Activated naive CD4-positive, alpha-beta T cell treated with anti-CD3 and anti-CD28 coated beads, Interleukin-2, amount 50 U/mL, for 72 hours (primary cell): ENCODE results near the gene HINFP. TPM values are rescaled to one million over a fixed set of nuclear protein-coding genes. Genes with fewer than 3 reads are reported as not detected.
A peak's percentile ranks its signal among the peaks of the same experiment; 100 is the strongest.
"Not testable (repeated sequence)": the region's sequence is repeated elsewhere in the genome, so short reads cannot be mapped to it uniquely, and the experiment has no call there.

Source experiments
- ATAC-seq, 2 donors: fragments of 150-1000 bp; cut with Tn5 transposase; 2 replicates each; pipeline ENCODE4 v1.10.0; 2021; ENCODE audit warnings: mild to moderate bottlenecking in 2 of 2, moderate library complexity in 2 of 2
- DNase-seq, 2 donors: peaks; one replicate each; pipeline ENCODE4 v3.0.0; 2021 to 2022; ENCODE audit warnings: low spot score in 2 of 2
- H3K27ac Mint-ChIP-seq, 2 donors: one replicate each; pipeline ENCODE4 v1.8.0; 2022; ENCODE audit warnings: mild to moderate bottlenecking in 2 of 2, mixed read lengths in 2 of 2
- H3K36me3 Mint-ChIP-seq, 2 donors: one replicate each; pipeline ENCODE4 v1.8.0; 2022; ENCODE audit warnings: mixed read lengths in 2 of 2
- H3K9me3 Mint-ChIP-seq, 2 donors: one replicate each; pipeline ENCODE4 v1.8.0; 2022; ENCODE audit warnings: mixed read lengths in 2 of 2
- total RNA-seq, 2 donors: library from RNA; stranded (reverse); gene quantifications; one replicate each; pipeline ENCODE4 v1.2.3, GENCODE V29; 2022

The HINFP gene
- total RNA-seq, 2 donors from 2014 or later, result 38.0 to 53.3 TPM

DNA sequence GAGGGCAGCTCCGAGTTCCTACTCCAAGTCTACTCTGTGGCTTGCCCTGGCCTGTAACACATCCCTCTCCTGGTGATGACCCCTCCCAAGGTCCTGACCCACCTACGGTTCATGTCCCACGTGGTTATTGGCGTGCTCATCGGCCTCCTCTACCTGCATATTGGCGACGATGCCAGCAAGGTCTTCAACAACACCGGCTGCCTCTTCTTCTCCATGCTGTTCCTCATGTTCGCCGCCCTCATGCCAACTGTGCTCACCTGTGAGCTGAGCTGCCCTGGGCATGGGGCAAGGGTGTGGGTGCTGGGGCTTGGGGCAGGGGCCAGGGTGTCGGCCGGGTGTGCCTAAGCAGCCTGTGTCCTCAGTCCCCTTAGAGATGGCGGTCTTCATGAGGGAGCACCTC is 37.1 kb downstream of the HINFP start:
- ATAC-seq (no peak), DNase-seq (no peak)
- Mint-ChIP-seq H3K27ac (no peak overlapping the region), H3K9me3 (no peaks in the 10 kb centered on the region), H3K36me3 (no peaks in the 10 kb centered on the region)

DNA sequence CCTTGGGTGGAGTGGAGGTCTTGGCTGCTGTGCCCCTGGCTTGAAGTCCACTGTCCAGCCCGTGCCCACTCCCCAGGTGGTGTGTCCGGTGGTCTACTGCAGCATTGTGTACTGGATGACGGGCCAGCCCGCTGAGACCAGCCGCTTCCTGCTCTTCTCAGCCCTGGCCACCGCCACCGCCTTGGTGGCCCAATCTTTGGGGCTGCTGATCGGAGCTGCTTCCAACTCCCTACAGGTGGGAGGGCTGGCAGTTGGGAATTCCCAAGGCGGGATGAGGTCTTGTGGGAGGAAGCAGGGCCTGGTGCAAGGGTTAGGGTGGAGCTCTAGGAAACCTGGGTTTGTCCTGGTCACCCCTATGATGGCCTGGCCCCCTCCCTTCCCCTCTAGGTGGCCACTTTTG is 38.8 kb downstream of the HINFP start:
- Mint-ChIP-seq H3K9me3 (no peaks in the 10 kb centered on the region), H3K27ac (no peak overlapping the region), H3K36me3 (no peaks in the 10 kb centered on the region)
- ATAC-seq (no peak), DNase-seq (no peak)

DNA sequence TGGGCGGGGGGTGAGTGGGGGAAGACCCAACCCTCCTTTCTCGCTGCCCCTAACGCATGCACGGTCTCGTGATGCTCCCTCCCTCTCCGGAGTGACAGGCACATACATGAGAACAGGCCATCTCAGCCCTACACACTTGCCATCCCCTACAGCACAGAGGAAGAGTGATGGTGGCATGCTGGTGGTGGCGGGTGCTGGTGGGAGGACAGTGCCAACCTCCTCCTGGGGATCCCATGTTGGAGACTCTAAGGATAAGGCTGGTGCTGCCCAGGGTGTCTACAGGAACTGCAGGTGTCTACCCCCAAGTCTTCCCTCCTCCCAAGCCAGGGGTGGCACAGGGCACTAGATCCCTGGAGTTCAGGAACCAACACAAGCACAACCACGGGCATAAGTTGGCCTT is 40.5 kb downstream of the HINFP start:
- Mint-ChIP-seq H3K9me3 (no peaks in the 10 kb centered on the region), H3K27ac (peak overlapping the region in 1 of 2 donors; percentile 14), H3K36me3 (no peaks in the 10 kb centered on the region)
- DNase-seq (no peak), ATAC-seq (no peak)

DNA sequence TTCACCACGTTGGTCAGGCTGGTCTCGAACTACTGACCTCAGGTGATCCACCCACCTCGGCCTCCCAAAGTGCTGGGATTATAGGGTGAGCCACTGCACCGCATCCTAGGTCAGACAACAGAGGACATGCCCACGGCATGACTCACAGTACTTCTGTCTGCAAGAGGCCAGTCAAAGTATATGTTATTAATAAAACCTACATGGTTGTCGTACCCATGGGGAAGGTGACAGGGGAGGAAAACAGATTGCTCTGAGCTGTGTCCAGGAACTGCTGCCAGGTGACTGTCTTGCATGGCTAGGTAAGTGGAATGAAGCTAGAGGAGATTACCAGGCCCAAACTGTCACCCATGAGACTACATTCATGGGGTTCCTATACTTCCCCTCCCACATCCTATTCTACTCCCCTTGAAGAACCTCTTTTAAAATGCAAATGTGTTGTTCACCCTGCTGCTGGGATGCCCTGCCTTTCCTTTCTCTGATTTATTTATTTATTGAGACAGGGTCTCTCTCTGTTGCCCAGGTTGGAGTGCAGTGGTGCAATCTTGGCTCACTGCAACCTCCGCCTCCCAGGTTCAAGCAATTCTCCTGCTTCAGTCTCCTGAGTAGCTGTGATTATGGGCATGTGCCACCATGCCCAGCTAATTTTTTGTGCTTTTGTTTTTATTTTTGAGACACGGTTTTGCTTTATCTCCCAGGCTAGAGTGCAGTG is 45.1 kb downstream of the HINFP start:
- Mint-ChIP-seq H3K9me3 (no peaks in the 10 kb centered on the region), H3K36me3 (no peaks in the 10 kb centered on the region), H3K27ac (no peak overlapping the region)
- DNase-seq (no peak), ATAC-seq (no peak)

DNA sequence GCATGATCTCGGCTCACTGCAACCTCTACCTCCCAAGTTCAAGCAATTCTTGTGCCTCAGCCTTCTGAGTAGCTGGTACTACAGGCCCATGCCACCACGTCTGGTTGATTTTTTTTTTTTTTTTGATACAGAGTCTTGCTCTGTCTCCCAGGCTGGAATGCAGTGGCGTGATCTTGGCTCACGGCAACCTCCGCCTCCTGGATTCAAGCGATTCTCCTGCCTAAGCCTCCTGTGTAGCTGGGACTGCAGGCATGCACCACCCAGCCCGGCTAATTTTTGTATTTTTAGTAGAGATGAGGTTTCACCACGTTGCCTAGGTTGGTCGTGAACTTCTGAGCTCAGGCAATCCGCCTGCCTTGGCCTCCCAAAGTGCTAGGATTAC is 45.7 kb downstream of the HINFP start:
- not testable (repeated sequence) for H3K27ac Mint-ChIP-seq, DNase-seq, H3K36me3 Mint-ChIP-seq, ATAC-seq, H3K9me3 Mint-ChIP-seq

DNA sequence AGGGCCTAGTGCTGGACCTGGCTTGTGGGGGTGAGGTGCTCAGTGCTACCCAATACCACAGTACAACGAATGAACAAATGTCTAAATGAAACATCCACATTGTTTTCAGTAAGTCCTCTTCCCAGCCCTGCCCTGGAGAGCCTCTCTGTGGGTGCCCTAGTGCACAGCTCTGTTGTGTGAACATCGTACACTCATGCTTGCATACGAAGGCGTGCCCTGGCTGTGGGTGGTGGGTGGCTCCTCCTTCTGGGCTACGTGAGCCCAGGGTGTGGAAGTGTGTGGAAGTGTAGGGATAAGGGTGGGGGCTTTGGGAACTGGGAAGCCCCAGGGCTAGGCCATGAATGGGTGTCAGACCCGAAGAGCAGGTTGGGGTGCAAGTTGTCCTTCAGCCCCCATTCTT is 46.6 kb downstream of the HINFP start:
- no peak for DNase-seq
- H3K36me3 Mint-ChIP-seq, result no peaks in the 10 kb centered on the region
- ATAC-seq, result no peak
- H3K9me3 Mint-ChIP-seq, result no peaks in the 10 kb centered on the region
- H3K27ac Mint-ChIP-seq, result peak overlapping the region in 1 of 2 donors; percentile 84

DNA sequence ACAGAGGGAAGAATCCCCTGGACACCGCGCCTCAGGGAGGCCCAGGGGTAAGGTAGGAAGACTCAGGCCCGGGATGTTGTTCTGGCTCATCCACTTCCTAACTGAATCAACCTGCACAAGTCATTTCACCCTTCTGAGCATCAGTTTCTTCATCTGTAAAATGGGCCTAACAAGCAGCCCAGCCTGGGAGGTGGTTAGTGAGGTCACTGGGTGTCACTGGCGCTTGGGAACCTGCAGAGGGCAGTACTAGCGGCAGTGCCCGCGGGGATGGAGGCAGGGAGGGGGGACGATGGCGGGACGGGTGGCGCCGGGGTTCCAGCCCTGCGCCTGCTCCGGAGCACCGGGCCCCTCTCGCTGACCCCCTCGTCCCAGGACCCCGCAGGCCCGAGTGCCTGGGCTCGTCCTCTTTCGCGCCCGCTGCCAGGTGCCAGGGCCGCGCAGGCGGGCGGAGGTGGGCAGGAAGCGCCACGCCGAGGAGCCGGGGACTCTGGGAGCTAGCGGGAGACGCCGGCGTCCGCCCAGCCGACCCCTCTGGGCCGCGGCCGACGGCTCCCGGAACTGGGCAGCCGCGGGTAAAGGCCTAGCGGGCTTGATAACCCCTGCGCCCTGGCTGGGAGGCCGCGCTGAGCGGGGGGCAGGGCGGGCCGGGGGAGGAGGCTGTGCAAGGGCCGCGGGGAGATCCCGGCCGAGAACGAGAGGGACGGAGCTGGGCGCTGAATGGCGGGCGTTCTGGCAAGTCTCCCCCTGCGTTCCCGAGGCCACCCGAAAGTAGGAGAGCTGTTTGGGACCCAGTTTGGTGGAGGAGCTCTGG is 47.3 kb downstream of the HINFP start, which contains the start of gene NLRX1:
Gene NLRX1 (plus strand): TSS at position 255 of the 811 bp plus-strand sequence. CDS start 2,679 bp downstream, outside the sequence.
- peak; percentile 85 for DNase-seq
- Mint-ChIP-seq H3K36me3 (no peaks in the 10 kb centered on the region), H3K9me3 (no peaks in the 10 kb centered on the region), H3K27ac (peak within 1 kb of the TSS; percentile 84 to 94)
- ATAC-seq, result peak; percentile 90 to 92

DNA sequence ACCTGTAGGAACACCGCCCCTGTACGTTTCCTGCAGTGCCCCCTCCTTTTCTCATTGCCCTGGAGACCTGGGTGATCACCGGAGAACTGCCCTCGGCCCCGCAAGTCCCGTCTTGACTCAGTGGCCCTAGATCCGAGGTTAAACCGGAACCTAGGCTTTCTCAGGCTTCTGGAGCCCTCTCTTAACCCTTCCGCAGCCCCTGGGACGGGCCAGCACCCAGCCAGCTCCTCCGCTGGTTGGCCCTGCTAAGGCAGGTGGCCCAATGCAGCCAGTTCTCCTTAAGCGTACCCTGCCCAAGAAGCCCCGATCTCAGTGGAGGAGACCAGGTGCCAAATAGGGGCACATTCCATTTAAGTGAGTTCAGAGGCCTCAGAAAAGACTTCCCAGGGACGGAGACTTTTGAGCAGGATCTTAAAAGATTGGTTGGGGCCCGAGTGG is 47.9 kb downstream of the HINFP start:
- peak overlapping the region; percentile 84 to 94 for H3K27ac Mint-ChIP-seq
- no peaks in the 10 kb centered on the region for H3K9me3 Mint-ChIP-seq
- DNase-seq, result peak; percentile 62 to 73
- peak; percentile 71 to 72 for ATAC-seq
- peaks cover 0 to 4% of the 10 kb centered on the region in 2 donors for H3K36me3 Mint-ChIP-seq

DNA sequence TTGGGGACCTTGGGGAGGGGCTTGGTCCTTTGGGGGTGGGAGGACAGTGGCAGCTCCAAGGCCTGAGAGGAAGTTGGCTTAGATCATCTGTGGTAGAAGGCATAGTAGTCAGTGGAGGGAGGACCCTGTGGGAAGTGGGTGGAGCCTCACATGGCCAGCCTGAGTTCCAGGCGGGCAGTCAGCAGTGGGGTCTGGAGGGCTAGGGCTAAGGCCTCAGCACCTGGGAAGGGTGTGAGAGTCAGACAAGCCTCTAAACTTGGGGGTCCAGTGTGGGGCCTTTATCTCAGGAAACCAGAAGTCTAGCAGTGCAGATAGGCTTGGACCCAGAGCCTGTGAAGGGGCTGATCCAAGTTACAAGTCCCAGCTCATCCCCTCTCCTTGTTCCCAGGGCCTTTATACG is 51.1 kb downstream of the HINFP start:
- peak overlapping the region in 1 of 2 donors; percentile 7 for H3K27ac Mint-ChIP-seq
- H3K36me3 Mint-ChIP-seq, result peaks cover 0 to 8% of the 10 kb centered on the region in 2 donors
- no peak for ATAC-seq
- DNase-seq, result no peak
- H3K9me3 Mint-ChIP-seq, result no peaks in the 10 kb centered on the region

DNA sequence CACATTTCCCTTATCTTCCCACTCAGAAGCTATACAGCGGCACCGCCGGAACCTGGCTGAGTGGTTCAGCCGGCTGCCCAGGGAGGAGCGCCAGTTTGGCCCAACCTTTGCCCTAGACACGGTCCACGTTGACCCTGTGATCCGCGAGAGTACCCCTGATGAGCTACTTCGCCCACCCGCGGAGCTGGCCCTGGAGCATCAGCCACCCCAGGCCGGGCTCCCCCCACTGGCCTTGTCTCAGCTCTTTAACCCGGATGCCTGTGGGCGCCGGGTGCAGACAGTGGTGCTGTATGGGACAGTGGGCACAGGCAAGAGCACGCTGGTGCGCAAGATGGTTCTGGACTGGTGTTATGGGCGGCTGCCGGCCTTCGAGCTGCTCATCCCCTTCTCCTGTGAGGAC is 52.1 kb downstream of the HINFP start:
- ATAC-seq (no peak), DNase-seq (no peak)
- H3K36me3 Mint-ChIP-seq, result peaks cover 0 to 8% of the 10 kb centered on the region in 2 donors
- H3K9me3 Mint-ChIP-seq, result no peaks in the 10 kb centered on the region
- no peak overlapping the region for H3K27ac Mint-ChIP-seq

DNA sequence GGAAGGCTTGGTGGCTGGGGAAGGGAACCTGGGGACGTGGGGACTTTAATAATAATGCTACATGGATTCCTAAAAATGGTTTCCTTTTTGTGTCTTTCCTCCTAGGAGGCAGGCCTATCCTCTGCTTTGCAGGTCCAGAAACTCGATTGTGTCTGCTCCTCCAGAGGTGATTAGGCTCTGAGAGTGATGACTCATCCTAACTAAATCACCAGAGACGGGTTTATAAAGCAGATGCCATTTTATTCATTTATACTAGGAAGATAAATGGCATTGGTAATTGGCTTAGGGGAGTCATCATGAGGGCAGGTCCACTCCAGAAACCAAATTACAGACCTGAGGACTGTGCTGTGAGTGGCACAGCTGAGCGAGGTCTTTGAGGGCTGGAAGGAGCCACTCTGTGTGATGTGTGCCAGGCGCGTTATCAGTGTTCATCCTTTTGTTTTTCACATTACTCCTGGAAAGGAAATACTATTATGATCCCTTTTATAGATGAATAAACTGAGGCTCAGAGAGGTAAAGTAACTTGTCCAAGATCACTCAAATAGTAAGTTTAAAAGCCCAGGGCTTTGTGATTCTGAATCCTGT is 54.2 kb downstream of the HINFP start:
- ATAC-seq (peak; percentile 43 to 58), DNase-seq (no peak)
- Mint-ChIP-seq H3K27ac (peak overlapping the region; percentile 35 to 50), H3K9me3 (no peaks in the 10 kb centered on the region), H3K36me3 (peaks cover 0 to 8% of the 10 kb centered on the region in 2 donors)

DNA sequence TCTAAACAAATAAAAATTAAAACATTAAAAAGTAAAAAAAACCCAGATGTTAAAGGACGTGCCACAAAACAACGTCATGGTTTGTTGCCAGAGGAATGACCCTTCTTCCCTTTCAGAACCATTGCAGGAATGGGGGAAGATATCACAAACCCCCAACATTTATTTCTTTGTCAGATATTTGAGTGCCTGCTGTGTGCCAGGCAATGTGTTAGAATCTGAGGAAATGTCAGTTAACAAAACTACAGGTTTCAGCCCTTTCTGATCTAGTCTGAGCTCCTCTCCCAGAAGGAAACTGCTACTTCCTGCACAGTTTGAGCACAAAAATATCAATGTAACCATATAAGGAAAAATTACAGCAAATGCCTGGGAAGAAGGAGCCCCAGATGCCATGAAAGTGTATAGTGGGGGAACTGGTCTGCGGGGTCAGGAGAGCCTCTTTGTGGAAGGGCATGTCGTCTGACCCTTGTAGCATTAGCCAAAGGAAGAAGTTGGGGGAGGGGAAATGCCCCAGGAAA is 56.8 kb downstream of the HINFP start:
- Mint-ChIP-seq H3K36me3 (peaks cover 0 to 8% of the 10 kb centered on the region in 2 donors), H3K27ac (peak overlapping the region; percentile 11 to 74), H3K9me3 (no peaks in the 10 kb centered on the region)
- no peak for ATAC-seq
- DNase-seq, result no peak

DNA sequence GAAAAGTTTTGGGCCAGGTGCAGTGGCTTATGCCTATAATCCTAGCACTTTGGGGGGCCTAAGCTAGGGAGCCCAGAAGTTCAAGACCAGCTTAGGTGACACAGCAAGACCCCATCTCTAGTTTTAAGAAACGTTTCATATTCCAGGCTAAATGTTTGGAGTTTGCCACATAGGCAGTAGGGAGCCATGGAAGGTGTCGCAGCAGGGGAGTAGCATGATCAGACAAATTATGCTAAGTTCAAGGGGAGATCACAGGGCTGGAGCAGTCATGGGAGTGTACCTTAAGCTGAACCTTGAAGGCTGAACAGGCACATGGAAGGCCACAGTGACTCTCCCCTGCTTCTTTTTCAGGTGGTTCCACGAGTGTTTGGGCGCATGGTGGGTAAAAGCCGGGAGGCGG is 58.0 kb downstream of the HINFP start:
- ATAC-seq (no peak), DNase-seq (no peak)
- H3K27ac Mint-ChIP-seq, result peak overlapping the region in 1 of 2 donors; percentile 29
- H3K36me3 Mint-ChIP-seq, result peaks cover 0 to 8% of the 10 kb centered on the region in 2 donors
- H3K9me3 Mint-ChIP-seq, result no peaks in the 10 kb centered on the region

DNA sequence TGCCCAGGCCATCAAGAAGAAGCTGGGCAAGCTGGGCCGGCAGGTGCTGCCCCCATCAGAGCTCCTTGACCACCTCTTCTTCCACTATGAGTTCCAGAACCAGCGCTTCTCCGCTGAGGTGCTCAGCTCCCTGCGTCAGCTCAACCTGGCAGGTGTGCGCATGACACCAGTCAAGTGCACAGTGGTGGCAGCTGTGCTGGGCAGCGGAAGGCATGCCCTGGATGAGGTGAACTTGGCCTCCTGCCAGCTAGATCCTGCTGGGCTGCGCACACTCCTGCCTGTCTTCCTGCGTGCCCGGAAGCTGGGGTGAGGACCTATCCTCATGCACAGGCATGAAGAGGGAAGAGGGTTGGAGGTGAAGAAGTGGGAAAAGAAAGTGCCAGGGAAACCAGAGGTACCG is 58.6 kb downstream of the HINFP start:
- peak overlapping the region in 1 of 2 donors; percentile 86 for H3K27ac Mint-ChIP-seq

DNA sequence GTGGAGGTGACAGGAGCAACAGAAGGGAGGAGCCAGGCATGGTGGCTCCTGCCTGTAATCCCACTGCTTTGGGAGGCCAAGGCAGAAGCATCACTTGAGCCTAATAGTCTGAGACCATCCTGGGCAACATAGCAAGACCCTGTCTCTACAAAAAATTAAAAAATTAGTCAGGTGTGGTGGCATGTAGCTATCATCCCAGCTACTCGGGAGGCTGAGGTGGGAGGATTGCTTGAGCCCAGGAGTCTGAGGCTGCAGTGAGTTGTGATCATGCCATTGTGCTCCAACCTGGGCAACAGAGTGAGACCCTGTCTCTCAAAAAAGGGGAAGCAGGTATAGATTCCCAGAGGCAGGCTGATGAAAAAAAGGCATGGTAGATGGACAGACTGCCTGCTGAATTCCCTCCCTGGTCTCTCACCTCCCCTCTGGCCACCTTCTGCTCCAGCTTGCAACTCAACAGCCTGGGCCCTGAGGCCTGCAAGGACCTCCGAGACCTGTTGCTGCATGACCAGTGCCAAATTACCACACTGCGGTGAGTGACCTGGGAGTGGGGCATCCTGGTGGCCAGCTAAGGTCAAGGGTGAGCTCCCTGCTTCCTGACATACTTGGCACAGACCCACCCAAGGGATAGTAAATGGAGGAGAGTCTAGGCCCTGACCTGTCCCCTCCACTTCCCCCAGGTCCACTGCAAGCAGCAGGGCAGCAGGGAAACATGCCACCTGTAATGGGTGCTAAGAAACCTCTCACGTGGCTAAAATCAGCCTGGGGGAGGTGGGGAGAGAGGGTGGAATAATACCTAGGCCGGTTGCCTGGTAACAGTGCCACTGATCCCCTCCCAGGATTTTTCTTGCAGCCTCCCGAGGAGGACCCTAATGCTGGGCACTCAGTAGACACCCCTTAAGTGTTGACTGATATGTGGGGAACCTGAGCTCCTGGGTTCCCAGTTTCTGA is 59.6 kb downstream of the HINFP start:
- peaks cover 0 to 4% of the 10 kb centered on the region in 2 donors for H3K36me3 Mint-ChIP-seq
- H3K9me3 Mint-ChIP-seq, result no peaks in the 10 kb centered on the region
- no peak for ATAC-seq
- DNase-seq, result no peak
- peak overlapping the region in 1 of 2 donors; percentile 32 for H3K27ac Mint-ChIP-seq

More for the DNA sequence above, 58.6 kb downstream of the HINFP start:
- Mint-ChIP-seq H3K9me3 (no peaks in the 10 kb centered on the region), H3K36me3 (peaks cover 0 to 4% of the 10 kb centered on the region in 2 donors)
- DNase-seq, result no peak
- ATAC-seq, result no peak
